OCI-LY3 (cell line): Measurements from ENCODE around the gene DNAJA4.

ENCODE experiments used
- EZH2phosphoT487 ChIP-seq: fragments of 200-600 bp; shearing (Covaris generic); IDR thresholded peaks from 2 replicates; pipeline ENCODE4 v1.6.1; 2018; ENCODE audit warnings: antibody characterized with exemption, mixed run types, low read depth
- TF ChIP-seq, protein P1 (sequence below): fragments of 200-600, 300-600 bp; sonication (generic); IDR thresholded peaks from 2 replicates; pipeline ENCODE4 v1.5.1; 2014; ENCODE audit warnings: antibody characterized with exemption, low read length, low read depth

DNA sequence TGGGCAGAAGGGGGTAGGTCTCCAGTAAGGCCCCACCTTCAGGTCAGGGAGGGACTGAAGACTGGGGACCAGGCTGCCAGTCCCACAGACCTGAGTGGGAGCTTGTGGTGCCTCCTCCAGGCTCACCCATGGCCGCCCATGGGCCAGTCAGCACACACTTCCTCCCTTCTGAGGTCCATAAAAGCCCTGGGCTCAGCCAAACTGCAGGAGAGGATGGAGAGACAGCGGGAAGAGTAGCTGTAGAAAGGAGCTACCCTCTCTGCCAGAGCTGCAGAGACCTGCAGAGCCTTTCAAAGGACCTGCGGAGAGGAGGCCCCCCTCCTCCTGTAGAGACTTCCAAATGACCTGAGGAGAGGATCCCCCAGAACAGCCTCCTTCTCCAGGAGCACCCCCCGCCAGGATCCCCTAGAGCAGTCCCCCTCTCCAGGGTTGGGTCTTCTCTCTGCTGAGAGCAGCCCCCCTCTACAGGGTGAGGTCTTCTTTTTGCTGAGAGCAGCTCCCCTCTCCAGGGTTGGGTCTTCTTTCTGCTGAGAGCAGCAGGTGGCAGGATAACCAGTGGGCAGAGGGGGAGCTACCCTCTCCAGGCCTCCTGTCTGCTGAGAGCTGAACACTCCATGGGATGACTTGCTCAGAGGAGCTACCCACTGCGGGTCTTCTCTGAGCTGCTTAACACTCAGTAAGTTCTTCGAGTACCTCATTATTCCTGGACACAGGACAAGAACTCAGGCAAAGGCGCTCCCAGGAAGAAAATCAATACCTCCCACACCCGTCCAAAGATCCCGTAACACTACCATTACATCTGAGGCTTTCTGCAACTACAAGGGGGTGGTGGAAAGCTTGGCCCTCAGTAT, 40.1 kb downstream of the DNAJA4 start:
- TF ChIP-seq, protein P1, sequence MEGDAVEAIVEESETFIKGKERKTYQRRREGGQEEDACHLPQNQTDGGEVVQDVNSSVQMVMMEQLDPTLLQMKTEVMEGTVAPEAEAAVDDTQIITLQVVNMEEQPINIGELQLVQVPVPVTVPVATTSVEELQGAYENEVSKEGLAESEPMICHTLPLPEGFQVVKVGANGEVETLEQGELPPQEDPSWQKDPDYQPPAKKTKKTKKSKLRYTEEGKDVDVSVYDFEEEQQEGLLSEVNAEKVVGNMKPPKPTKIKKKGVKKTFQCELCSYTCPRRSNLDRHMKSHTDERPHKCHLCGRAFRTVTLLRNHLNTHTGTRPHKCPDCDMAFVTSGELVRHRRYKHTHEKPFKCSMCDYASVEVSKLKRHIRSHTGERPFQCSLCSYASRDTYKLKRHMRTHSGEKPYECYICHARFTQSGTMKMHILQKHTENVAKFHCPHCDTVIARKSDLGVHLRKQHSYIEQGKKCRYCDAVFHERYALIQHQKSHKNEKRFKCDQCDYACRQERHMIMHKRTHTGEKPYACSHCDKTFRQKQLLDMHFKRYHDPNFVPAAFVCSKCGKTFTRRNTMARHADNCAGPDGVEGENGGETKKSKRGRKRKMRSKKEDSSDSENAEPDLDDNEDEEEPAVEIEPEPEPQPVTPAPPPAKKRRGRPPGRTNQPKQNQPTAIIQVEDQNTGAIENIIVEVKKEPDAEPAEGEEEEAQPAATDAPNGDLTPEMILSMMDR: no peak
- TF ChIP-seq EZH2phosphoT487: no peak
